PC-3 (cell line): ENCODE results near the gene SKIC2.
"Not testable (repeated sequence)": the region's sequence is repeated elsewhere in the genome, so short reads cannot be mapped to it uniquely, and the experiment has no call there.

Experiments used
- EZH2 ChIP-seq: fragments of 300-600 bp; sonication (generic); IDR thresholded peaks from one replicate; pipeline ENCODE4 v1.6.1; 2017; ENCODE audit warnings: antibody characterized with exemption, mild to moderate bottlenecking, low read length; ENCODE audit not compliant: unreplicated experiment
- TF ChIP-seq, protein P1 (sequence below): fragments of 300-600 bp; sonication (generic); conservative IDR thresholded peaks from 2 replicates; pipeline ENCODE4 v1.5.1; 2017; ENCODE audit warnings: antibody characterized with exemption, low read depth, mild to moderate bottlenecking, low read length

DNA sequence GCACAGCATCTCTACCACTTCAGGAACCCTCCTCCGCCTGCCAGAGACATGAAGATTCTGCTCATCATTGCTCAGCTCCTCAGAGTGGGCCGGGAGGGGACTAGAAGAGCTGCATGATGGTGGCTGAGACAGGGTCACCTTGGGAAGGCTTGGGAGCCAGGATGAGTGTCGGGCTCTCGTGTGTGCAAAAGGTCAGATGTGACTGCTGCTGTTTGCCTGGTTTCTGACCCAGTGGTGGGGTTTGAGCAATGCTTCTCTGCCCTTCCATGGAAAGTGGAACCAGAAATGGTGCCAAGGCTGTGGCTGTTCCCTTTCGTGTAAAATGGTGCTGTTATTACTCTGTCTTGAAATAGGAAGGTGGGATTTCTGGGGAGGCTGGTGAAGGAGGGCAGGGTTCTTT is 22.0 kb downstream of the SKIC2 start:
- TF ChIP-seq, protein P1, sequence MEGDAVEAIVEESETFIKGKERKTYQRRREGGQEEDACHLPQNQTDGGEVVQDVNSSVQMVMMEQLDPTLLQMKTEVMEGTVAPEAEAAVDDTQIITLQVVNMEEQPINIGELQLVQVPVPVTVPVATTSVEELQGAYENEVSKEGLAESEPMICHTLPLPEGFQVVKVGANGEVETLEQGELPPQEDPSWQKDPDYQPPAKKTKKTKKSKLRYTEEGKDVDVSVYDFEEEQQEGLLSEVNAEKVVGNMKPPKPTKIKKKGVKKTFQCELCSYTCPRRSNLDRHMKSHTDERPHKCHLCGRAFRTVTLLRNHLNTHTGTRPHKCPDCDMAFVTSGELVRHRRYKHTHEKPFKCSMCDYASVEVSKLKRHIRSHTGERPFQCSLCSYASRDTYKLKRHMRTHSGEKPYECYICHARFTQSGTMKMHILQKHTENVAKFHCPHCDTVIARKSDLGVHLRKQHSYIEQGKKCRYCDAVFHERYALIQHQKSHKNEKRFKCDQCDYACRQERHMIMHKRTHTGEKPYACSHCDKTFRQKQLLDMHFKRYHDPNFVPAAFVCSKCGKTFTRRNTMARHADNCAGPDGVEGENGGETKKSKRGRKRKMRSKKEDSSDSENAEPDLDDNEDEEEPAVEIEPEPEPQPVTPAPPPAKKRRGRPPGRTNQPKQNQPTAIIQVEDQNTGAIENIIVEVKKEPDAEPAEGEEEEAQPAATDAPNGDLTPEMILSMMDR: not testable (repeated sequence)
- TF ChIP-seq EZH2: not testable (repeated sequence)
